PC-3 (cell line): ENCODE data around the gene DNAJB2. TPM values are rescaled to one million over a fixed set of nuclear protein-coding genes. Genes with fewer than 3 reads are reported as not detected.

ENCODE experiments used
- ATAC-seq: fragments of 200-7000 bp; cut with Tn5 transposase; 2 replicates; pipeline ENCODE4 v1.9.1; 2020; ENCODE audit warnings: mild to moderate bottlenecking, moderate library complexity
- BruUV-seq: library from RNA; stranded (reverse); fragments of 400-500 nt; replicated peaks from 2 replicates; lab custom pipeline; 2021; lab: Mats Ljungman, UMichigan
- CTCF ChIA-PET: fragments of 300-600 bp; sonication (Branson Sonifier 250); formaldehyde crosslinking; loops from one replicate; lab custom pipeline; 2022; ENCODE audit warnings: antibody characterized with exemption; lab: Charles Lee
- POLR2A ChIA-PET: fragments of 300-600 bp; sonication (Branson Sonifier 250); formaldehyde crosslinking; loops from one replicate; lab custom pipeline; 2022; ENCODE audit warnings: antibody characterized with exemption; ENCODE audit not compliant: unreplicated experiment; lab: Charles Lee
- DNase-seq: peaks from one replicate; pipeline ENCODE4 v3.0.0-alpha.2; 2015
- H2AFZ ChIP-seq: fragments of 300-600 bp; sonication (generic); 2 replicates; pipeline ENCODE4 v1.6.0; 2016; ENCODE audit warnings: antibody characterized with exemption, low read length
- H3F3A ChIP-seq: fragments of 300-600 bp; sonication (generic); one replicate; pipeline ENCODE4 v1.6.0; 2017; ENCODE audit warnings: antibody characterized with exemption, low read length, control low read depth, mild to moderate bottlenecking; ENCODE audit not compliant: unreplicated experiment
- H3K27ac ChIP-seq: fragments of 300-600 bp; sonication (generic); 2 replicates; pipeline ENCODE4 v1.5.1; 2016; ENCODE audit warnings: mild to moderate bottlenecking, low read length
- H3K27me3 ChIP-seq: fragments of 300-600 bp; sonication (generic); 2 replicates; pipeline ENCODE4 v1.6.1; 2016; ENCODE audit warnings: low read length, mixed read lengths
- H3K36me3 ChIP-seq: fragments of 300-600 bp; sonication (generic); 2 replicates; pipeline ENCODE4 v1.6.1; 2016; ENCODE audit warnings: low read depth, mixed run types, low read length, mixed read lengths
- H3K4me1 ChIP-seq: fragments of 300-600 bp; sonication (generic); 2 replicates; pipeline ENCODE4 v1.5.1; 2016; ENCODE audit warnings: low read length; ENCODE audit not compliant: insufficient read depth
- H3K4me2 ChIP-seq: fragments of 300-600 bp; sonication (generic); 2 replicates; pipeline ENCODE4 v1.6.0; 2016; ENCODE audit warnings: low read length
- H3K4me3 ChIP-seq: fragments of 300-600 bp; sonication (generic); 2 replicates; pipeline ENCODE4 v1.5.1; 2016; ENCODE audit warnings: mild to moderate bottlenecking, low read length, mixed read lengths
- H3K79me2 ChIP-seq: fragments of 300-600 bp; sonication (generic); 2 replicates; pipeline ENCODE4 v1.6.1; 2017; ENCODE audit warnings: low read length, mixed read lengths
- H3K9ac ChIP-seq: fragments of 300-600 bp; sonication (generic); 2 replicates; pipeline ENCODE4 v1.6.0; 2016; ENCODE audit warnings: mild to moderate bottlenecking, low read length
- H3K9me2 ChIP-seq: fragments of 300-600 bp; sonication (generic); replicated peaks from 2 replicates; pipeline ENCODE4 v1.6.1; 2016; ENCODE audit warnings: mixed run types, low read length, mixed read lengths
- H3K9me3 ChIP-seq: fragments of 300-600 bp; sonication (generic); 2 replicates; pipeline ENCODE4 v1.6.1; 2016; ENCODE audit warnings: low read length, mixed read lengths
- H4K20me1 ChIP-seq: fragments of 300-600 bp; sonication (generic); 2 replicates; pipeline ENCODE4 v1.6.1; 2016; ENCODE audit warnings: low read length, mixed read lengths
- EZH2 ChIP-seq: fragments of 300-600 bp; sonication (generic); IDR thresholded peaks from one replicate; pipeline ENCODE4 v1.6.1; 2017; ENCODE audit warnings: antibody characterized with exemption, mild to moderate bottlenecking, low read length; ENCODE audit not compliant: unreplicated experiment
- EZH2phosphoT487 ChIP-seq: fragments of 300-600 bp; sonication (generic); IDR thresholded peaks from 2 replicates; pipeline ENCODE4 v1.6.1; 2018; ENCODE audit warnings: mild to moderate bottlenecking, antibody characterized with exemption, low read length, borderline replicate concordance
- intact Hi-C: fragments of 100-400 bp; cut with micrococcal nuclease; formaldehyde crosslinking; loops from 2 replicates; pipeline ENCODE4 v1.9.0; 2023
- total RNA-seq: library from RNA; depleted of rRNA; stranded (reverse); fragments of >200 nt; gene quantifications from 2 replicates; pipeline ENCODE4 v1.2.3, GENCODE V29; 2014
- TF ChIP-seq, protein P1 (sequence below): fragments of 300-600 bp; sonication (generic); conservative IDR thresholded peaks from 2 replicates; pipeline ENCODE4 v1.5.1; 2017; ENCODE audit warnings: antibody characterized with exemption, low read depth, mild to moderate bottlenecking, low read length

The DNAJB2 gene
- total RNA-seq, 1 experiment from 2014 or later: 62.3 TPM

GRCh38 chr2:219245148-219245898 lies 33.8 kb upstream of the DNAJB2 start, which contains the start of the genes GLB1L and STK16:
TSS of gene GLB1L (minus strand) at chr2:219245444. CDS start at chr2:219243573, 1,871 bp downstream.
TSS of gene STK16 (plus strand) at chr2:219245479. CDS start at chr2:219246000, 521 bp downstream.
- intact Hi-C loops: no loop called here
- peaks cover 29% of the 10 kb centered on the region for H3K79me2 ChIP-seq
- no peaks in the 10 kb centered on the region for H4K20me1 ChIP-seq
- TSS peak; percentile 75 for BruUV-seq
- peak within 1 kb of the TSS; percentile 92 for H3K4me2 ChIP-seq
- H3K4me1 ChIP-seq: peaks cover 45% of the 10 kb centered on the region
- peaks cover 5% of the 10 kb centered on the region for H3F3A ChIP-seq
- H3K9me3 ChIP-seq: no peaks in the 10 kb centered on the region
- peak within 1 kb of the TSS; percentile 83 for H2AFZ ChIP-seq
- ChIA-PET POLR2A (interaction anchor here (0.5 to 1.4 kb wide), 4 partner anchors 29 to 126 kb away, joined by 3 to 5 read pairs (median 4); no protein-coding TSS in a partner anchor), CTCF (interaction anchor here (0.9 to 1.9 kb wide), 3 partner anchors 29 to 50 kb away, joined by 3 to 6 read pairs (median 4); partner anchors contain the start of gene DNAJB2)
- H3K27ac ChIP-seq: peak within 1 kb of the TSS; percentile 48
- H3K9me2 ChIP-seq: no peaks in the 10 kb centered on the region
- peak within 1 kb of the TSS; percentile 93 for H3K9ac ChIP-seq
- ATAC-seq (peak; percentile 64), DNase-seq (peak; percentile 93)
- no peaks in the 10 kb centered on the region for H3K27me3 ChIP-seq
- TF ChIP-seq, protein P1, sequence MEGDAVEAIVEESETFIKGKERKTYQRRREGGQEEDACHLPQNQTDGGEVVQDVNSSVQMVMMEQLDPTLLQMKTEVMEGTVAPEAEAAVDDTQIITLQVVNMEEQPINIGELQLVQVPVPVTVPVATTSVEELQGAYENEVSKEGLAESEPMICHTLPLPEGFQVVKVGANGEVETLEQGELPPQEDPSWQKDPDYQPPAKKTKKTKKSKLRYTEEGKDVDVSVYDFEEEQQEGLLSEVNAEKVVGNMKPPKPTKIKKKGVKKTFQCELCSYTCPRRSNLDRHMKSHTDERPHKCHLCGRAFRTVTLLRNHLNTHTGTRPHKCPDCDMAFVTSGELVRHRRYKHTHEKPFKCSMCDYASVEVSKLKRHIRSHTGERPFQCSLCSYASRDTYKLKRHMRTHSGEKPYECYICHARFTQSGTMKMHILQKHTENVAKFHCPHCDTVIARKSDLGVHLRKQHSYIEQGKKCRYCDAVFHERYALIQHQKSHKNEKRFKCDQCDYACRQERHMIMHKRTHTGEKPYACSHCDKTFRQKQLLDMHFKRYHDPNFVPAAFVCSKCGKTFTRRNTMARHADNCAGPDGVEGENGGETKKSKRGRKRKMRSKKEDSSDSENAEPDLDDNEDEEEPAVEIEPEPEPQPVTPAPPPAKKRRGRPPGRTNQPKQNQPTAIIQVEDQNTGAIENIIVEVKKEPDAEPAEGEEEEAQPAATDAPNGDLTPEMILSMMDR: no peak
- TF ChIP-seq EZH2 (no peak), EZH2phosphoT487 (no peak)
- peaks cover 8% of the 10 kb centered on the region for H3K36me3 ChIP-seq
- H3K4me3 ChIP-seq: peak within 1 kb of the TSS; percentile 88

DNA sequence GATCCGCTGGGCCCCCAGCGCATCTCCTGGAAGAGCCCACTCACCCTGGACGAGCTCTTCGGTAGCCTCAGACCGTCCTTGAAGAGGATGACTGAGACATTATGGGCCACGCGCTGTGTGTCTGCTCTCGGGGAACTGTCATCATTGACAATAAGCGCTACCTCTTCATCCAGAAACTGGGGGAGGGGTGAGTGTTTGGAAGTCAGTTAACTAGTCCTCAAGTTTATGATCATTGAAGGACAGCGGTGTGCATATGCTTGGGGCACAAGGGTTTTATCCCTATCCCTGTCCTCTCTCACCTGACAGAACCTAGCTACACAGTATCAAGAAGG lies 33.3 kb upstream of the DNAJB2 start:
- Histone ChIP-seq H3K27me3 (no peaks in the 10 kb centered on the region), H3K4me2 (peak overlapping the region; percentile 92), H3K4me1 (peaks cover 50% of the 10 kb centered on the region), H3K9ac (peak overlapping the region; percentile 93), H3K4me3 (peak overlapping the region; percentile 88), H3F3A (peaks cover 5% of the 10 kb centered on the region), H3K27ac (peak overlapping the region; percentile 48), H3K36me3 (peaks cover 10% of the 10 kb centered on the region), H3K79me2 (peaks cover 30% of the 10 kb centered on the region), H3K9me3 (no peaks in the 10 kb centered on the region), H2AFZ (peak overlapping the region; percentile 83), H3K9me2 (no peaks in the 10 kb centered on the region), H4K20me1 (no peaks in the 10 kb centered on the region)
- ATAC-seq (no peak), DNase-seq (no peak)
- BruUV-seq: no TSS peak
- ChIA-PET POLR2A (interaction anchor here (1.4 kb wide), 1 partner anchor 29 kb away, joined by 3 read pairs; no protein-coding TSS in a partner anchor), CTCF (interaction anchor here (0.9 to 1.9 kb wide), 2 partner anchors 33 to 49 kb away, joined by 4 to 6 read pairs; partner anchors contain the start of gene DNAJB2)
- no peak for TF ChIP-seq EZH2phosphoT487
- TF ChIP-seq, protein P1: no peak
- TF ChIP-seq EZH2: no peak
- intact Hi-C loops: no loop called here
